ENCODE data around the gene TOMM34.

TOMM34 gene, protein sequence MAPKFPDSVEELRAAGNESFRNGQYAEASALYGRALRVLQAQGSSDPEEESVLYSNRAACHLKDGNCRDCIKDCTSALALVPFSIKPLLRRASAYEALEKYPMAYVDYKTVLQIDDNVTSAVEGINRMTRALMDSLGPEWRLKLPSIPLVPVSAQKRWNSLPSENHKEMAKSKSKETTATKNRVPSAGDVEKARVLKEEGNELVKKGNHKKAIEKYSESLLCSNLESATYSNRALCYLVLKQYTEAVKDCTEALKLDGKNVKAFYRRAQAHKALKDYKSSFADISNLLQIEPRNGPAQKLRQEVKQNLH

DNA sequence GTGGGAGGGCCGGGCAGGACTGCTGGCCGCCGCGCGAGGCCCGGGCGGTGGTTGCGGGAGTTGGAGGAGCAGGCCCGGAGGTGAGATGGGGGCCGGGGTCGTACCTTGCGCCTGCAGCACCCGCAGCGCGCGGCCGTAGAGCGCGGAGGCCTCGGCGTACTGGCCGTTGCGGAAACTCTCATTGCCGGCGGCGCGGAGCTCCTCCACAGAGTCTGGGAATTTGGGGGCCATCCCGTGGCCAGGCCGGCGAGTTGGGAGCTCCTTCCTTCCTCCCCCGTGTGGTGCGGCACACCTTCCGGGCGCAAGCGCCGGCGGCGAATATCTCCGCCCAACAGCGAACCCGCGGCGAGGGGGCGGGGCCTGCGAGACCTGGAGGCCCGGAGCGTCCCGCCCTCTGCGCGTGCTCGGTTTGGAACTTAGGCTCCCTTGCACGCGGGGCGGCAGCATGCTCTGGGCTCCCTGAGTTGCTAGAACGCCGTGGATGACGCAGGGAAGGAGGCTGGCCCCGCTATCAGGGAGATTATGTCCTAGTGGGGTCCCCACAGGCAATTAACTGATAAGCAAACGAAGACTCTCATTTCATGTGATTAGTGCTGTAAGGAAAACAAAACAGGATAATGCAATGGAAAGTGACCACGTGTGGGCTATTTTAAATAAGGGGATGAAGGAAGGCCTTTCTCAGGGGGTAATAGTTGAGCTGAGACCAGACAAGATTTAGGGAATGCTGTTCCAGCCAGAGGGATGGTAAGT is at the start of gene TOMM34:
Gene TOMM34 (minus strand): TSS at position 295 of the 750 bp plus-strand sequence. CDS start 64 bp downstream, at position 231.
- DNase-seq (ENCODE audit: low read depth in 3 of 3, low spot score in 1 of 3) = peak; percentile 82 to 95 (median 89)

DNA sequence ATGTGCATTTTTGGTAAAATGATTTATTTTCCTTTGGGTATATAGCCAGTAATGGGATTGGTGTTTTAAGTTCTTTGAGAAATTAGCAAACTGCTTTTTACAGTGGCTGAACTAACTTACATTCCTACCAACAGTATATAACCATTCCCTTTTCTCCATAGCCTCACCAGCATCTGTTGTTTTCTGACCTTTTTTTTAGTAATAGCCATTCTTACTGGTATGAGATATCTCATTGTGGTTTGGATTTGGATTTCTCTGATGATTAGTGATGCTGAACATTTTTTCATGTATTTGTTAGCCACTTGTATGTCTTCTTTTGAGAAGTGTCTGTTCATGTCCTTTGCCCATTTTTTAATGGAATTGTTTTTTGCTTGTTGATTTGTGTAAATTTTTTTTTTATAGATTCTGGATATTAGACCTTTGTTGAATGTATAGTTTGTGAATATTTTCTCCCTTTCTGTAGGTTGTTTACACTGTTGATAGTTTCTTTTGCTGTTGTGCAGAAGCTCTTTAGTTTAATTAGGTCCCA is 48.4 kb upstream of the TOMM34 start:
- no peak for DNase-seq (ENCODE audit: low read depth in 3 of 3, low spot score in 1 of 3)

DNA sequence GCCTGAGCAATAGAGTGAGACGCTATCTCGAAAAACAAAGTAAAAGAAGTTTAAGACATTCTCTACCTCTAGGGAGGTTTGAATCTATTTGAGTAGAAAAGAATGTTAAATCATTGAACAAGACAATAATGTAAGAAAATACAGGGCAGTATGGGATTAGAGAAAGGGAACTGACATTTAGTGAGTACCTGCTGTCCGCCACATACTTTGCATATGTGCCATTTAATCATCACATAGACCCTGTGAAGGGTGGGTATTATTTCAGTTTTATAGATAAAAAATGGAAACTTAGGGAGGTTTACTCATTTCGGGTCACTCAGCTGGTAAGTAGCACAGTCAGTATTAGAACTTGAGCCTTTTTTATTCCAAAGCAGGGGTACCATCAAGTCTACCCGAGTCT is 37.5 kb upstream of the TOMM34 start:
- DNase-seq (ENCODE audit: low read depth in 3 of 3, low spot score in 1 of 3) = no peak

DNA sequence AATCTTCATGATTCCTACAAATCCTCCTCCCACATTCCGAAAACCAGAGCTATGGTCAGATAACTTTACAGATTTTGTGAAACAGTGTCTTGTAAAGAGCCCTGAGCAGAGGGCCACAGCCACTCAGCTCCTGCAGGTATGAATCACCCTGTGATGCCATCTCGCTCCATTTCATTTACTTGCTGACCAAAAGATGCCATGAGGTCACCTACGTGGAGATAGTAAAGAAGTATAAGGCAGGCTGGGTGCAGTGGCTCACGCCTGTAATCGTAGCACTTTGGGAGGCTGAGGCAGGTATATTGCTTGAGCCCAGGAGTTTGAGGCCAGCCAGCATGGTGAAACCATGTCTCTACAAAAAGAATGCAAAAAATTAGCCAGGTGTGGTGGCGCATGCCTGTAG is 37.0 kb upstream of the TOMM34 start:
- DNase-seq (ENCODE audit: low read depth in 3 of 3, low spot score in 1 of 3) = no peak

DNA sequence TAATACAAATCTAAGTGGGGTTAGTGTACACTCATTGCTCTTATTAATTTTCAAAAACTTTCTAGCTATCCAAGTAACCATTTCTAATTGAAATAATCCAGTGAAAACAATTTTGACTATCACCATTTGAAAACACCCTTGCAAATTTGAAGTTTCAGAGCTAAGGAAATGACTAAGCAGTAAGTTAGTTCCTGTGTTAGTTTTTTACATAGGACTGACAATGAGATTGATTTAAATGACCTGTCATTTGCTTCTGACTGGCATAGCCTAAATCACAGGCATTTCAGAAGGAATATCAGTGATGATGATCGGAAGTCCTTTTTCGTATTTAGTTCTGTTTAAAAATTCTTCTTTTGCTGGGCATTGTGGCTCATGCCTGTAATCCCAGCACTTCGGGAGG is 33.1 kb upstream of the TOMM34 start:
- no peak for DNase-seq (ENCODE audit: low read depth in 3 of 3, low spot score in 1 of 3)

DNA sequence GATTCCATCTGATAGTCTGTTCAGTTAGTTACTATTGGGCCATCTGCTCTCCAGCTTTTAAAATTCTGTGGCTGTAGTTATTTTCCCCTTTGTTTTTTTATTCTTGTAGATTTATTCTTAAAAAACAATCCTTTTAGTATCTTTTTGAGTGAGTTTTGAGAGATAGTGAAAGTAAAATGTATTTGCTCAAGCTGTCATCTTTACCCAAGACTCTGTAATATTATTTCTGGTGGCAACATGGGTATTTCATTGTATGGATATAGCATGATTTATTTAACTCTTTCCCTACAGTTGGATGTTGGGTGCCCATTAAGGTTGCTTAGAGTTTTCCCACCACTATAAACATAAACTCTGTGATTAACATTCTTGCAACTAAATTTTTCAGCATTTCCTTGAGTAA is 30.8 kb upstream of the TOMM34 start:
- no peak for DNase-seq (ENCODE audit: low read depth in 3 of 3, low spot score in 1 of 3)

DNA sequence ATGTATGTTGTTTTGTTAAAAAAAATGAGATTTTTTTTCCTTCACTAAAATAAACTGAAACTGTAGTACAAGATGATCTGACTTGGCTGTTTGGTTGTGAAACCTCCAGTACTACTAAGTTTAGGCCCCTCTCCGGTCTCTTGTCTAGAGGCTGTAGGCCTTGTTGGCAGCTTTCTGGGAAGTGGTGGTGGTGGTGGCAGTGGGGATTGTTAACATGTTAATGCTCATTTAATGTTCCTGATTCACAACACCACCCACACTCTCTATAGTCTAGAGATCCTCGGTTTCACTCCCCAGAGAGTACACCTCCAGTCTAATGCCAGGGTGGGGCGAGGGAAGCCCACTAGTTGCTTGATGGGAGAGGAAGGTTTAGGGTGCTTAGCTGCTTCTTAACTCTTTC is 30.2 kb upstream of the TOMM34 start:
- DNase-seq (ENCODE audit: low read depth in 3 of 3, low spot score in 1 of 3) = peak in 1 of 3 donors; percentile 12

DNA sequence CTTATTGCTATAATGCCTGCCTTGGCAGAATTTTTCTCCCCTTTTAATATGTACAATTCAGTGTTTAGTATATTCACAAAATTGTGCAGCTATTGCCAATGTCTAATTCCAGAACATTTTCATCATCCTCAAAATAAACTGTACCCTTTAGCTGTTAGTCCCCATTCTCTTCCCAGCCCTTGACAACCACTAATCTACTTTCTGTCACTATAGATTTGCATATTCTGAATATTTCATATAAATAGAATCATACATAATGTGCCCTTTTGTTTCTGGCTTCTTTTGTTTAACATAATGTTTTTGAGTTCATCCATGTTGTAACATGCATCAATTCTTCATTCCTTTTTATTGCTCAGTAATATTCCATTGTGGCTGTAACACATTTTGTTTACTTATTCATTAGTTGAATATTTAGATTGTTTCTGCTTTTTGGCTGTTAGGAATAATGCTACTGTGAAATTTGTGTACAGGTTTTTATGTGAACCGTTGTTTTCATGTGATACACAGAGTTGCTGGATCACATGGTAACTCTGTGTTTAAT is 28.5 kb upstream of the TOMM34 start:
- DNase-seq (ENCODE audit: low read depth in 3 of 3, low spot score in 1 of 3) = no peak

DNA sequence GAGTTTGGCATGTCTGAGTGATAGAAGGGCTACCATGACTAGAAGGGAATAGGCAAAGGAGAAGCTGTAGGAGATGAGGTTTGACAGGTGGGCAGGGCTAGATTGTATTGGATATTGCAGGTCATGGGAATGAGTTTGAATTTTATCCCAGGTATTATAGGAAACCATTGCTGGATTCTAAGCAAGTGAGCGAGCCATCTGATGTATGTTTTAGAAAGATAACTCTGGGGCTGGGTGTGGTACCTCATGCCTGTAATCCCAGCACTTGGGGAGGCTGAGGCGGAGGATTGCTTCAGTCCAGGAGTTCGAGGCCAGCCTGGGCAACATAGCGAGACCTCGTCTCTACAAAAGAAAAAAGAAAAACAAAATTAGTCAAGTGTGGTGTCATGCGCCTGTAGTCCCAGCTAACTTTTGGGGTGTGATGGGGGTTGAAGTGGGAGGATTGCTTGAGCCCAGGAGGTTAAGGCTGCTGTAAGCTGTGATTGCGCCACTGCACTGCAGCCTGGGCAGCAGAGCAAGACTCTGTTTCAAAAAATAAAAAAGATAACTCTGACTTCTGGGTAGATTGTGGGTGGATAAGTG is 23.0 kb upstream of the TOMM34 start:
- no peak for DNase-seq (ENCODE audit: low read depth in 3 of 3, low spot score in 1 of 3)

DNA sequence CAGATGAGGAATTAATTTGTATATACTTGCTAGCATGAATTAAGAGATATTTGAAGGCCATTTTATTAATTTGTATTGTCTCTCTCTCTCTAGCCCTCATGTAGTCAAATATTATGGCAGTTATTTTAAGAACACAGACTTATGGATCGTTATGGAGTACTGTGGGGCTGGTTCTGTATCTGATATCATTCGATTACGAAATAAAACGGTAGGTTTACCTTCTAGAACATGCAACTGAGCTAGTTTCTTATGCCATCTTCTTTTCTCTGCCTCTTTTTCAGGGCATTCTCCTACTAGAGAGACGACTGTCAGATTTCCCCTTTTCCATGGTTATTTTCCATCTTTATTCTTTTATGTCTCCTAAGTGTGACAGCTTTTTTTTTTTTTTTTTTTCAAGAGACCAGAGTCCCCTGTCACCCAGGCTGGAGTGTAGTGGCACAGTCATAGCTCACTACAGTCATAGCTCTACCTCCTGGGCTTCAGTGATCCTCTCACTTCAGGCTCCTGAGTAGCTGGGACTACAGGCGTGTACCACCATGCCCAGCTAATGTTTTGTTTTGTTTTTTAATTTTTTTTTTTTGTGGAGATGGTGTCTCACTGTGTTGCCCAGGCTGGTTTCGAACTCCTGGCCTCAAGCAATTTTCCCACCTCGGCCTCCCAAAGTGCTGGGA is 21.7 kb upstream of the TOMM34 start:
- DNase-seq (ENCODE audit: low read depth in 3 of 3, low spot score in 1 of 3) = no peak

DNA sequence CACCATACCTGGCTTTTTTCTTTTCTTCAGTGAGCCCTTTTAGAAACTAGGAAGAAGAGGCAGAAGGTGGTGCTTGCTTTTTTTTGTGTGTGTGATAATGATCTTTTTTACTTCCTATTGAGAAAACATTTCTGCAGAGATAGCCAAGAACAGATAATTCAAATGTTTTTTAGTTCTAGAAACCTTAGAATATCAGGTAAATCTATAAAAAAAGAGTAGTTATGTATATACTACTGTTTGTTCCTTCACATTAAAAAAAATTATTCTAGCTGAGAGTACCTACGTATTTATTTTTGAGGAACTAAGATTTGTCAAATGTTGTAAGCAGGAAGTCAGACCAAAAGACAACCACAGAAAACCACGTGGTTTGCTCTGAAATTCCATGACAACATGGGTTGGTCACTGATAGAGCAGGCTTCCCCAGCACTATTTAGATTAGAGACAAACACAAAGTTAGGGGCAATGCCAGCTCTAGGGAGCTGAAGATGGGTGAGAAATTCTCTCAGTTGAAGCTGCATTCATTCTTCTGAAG is 19.0 kb upstream of the TOMM34 start:
- DNase-seq (ENCODE audit: low read depth in 3 of 3, low spot score in 1 of 3) = peak in 2 of 3 donors; percentile 45 to 48

DNA sequence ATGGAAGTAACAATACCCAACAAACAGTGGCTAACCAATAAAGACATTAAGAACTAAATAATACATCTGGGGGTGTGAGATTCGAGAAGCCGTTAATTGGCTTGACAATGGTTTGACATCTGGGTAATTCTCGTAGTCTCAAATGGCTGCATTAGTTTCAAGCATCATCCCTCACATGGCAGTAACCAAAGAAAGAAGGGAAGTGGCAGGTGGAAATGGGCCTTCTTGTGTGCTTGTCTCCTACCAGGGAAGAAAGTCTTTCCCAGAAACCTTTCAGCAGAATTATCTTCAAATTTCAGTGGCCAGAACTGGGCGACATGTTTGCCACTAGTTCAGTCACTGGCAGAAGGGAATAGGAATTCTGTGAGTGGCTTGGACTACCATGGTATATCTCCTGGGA is 16.5 kb upstream of the TOMM34 start:
- no peak for DNase-seq (ENCODE audit: low read depth in 3 of 3, low spot score in 1 of 3)

DNA sequence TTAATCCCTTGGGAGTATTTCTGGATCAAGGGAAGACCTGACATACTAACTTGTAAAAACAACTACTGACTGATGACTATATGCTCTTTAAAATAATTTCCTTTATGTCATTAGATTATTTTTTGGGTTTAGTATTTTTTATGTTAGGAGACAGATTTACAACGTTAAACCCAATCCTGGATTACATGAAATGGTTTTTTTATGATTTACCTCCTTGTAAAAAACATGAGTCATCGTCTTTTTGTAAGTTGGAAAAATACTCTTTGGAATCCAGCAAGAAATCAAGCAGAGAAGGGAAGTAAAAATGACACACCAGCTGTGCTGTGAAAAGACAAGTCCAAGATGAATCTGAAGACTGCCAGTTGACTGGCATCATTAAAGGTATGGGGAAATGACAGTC is 12.9 kb upstream of the TOMM34 start:
- no peak for DNase-seq (ENCODE audit: low read depth in 3 of 3, low spot score in 1 of 3)

DNA sequence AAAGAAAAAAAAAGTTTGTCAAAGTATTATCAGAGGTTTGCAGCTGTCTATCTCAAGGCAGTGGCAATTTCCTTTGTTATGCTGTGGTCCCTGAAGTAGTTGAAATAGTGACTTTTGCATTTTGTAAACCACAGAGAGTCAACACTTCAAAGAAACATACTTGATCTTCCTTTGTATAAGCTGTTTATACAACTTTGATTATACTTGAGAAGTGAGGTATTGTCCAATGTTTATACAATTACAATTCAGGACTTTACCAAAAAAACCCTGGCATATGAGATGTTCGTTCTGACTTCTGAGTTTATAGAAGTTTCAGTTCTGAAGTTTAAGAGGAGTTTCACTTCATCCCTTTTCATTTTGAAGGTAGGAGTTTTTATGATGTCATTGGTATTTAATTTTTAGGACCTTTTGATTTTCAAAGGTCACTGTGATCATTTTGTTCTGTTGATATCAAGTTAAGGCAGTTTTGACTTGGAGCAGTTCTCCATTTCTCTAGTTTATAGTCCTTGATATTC is 10.1 kb upstream of the TOMM34 start:
- DNase-seq (ENCODE audit: low read depth in 3 of 3, low spot score in 1 of 3) = no peak

DNA sequence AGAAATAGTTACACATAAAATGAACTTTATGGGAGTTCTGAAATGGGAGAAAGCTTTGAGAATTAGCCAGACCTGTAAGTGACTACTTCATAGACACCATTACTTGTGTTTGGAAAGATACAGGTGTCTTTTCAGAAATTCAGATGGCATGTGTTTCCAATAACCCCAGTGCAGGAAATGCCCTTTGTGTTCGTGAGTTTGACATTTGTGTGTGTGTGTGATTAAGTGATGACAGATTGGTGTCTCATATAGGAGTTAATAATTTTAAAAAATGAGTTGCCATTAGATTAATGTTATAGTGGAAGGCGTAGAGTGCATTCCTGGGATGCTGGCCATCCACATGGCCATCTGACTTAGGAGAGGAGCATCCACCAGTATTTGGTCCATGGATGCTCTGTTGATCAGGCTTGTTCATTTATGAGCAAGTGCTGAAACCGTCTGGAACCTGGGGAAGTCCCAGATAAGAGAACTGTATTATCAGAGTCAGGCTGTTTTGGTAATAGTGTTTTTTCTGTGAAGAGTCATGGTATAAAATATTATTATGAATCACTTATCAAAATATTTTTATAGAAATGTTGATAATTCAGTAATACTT is 9.2 kb upstream of the TOMM34 start:
- no peak for DNase-seq (ENCODE audit: low read depth in 3 of 3, low spot score in 1 of 3)

DNA sequence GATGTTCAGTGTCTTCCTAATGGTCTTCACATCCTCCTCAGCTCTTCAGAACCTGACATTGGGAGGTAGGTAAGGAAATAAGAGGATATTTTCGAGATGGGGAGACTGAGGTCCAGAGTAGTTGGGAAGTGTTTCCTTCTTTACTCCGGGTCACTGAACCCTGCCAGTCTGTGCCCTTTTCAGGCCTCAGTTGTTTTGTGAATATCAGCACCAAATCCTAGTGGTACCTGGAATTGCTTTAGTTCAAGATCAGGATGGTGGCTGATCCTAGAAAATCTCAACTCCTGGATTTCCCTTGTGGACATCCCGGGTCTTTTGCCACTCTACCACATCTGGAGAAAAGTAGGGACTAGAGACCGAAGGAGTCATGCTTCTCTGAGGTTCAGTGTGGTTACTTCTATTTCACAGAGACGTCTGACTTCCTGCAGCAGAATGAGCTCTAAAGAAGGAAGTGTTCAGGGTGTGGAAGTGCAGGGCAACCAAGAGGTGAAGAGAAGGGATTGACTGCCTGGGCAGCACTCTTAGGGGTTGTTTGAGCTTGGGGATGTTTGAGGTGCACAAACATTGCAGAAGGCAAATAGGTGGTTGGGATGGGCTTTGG is 7.1 kb upstream of the TOMM34 start:
- DNase-seq (ENCODE audit: low read depth in 3 of 3, low spot score in 1 of 3) = peak in 1 of 3 donors; percentile 14

DNA sequence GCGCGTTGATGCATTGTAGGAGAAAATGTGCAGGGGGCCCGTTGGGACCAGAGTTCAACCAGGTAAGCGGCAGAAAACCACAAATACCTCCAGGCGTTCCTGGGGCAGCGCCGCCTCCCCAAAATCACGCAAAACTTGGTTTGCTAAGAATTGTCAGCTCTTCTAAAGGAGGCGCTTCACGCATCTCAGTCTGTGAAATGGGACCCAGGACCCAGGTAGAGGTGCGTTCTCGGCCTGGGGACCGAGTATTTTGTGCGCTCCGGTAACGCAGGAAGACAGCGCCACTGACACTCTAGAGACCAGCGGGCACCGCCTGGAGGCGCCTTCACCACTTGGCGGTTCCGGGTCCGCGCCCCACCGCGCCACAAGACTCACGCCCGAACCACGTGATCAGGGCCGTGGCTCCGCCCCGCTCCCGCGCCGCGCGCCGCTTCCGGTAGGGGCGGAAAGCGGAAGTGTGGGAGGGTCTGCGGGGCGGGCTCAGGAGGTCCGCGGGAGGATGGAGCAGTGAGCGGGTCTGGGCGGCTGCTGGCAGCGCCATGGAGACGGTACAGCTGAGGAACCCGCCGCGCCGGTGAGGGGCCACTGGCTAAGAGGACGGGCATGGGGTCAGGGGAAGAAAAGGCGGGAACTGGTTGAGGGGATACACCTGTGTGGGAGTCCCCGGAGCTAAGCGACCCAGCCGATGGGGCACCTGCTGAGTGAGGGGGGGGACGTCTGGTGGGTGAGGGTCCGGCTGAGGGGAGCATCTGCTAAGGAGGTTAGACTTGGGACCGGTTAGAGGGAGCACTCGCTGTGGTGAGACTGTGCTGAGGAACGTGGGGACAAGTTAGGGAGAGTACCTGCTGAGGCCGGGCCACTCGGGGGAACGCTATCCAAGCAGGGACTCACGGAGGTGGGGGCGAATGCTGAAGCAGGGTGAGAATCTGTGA is 6.1 kb upstream of the TOMM34 start, which contains the start of gene STK4:
Gene STK4 (plus strand): TSS at position 483 of the 932 bp plus-strand sequence. CDS start 57 bp downstream, at position 540.
- peak; percentile 87 to 94 (median 91) for DNase-seq (ENCODE audit: low read depth in 3 of 3, low spot score in 1 of 3)

DNA sequence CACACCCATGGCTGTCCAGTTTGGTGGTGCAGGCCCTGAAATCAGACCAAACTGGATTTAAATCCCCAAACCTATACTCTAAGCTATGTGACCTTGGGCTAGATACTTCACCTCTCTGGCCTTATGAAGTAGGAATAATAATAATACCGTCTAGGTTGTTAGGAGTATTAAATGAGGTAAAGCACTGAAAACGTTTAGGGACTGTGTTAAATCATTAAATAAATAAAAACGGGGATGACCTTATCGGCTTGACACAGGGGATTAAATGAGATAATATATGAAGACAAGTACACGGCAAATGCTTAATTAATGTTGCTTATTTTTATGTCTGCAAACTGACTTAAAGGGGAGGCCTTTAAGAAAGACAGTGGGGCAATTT is 5.4 kb upstream of the TOMM34 start:
- DNase-seq (ENCODE audit: low read depth in 3 of 3, low spot score in 1 of 3) = no peak

All from stimulated activated CD4-positive, alpha-beta T cell treated with anti-CD3 and anti-CD28 coated beads, TNF-alpha, amount 100 ng/mL, for 1 hour (primary cell).